Caco-2 (cell line): Measurements from ENCODE around the gene UGT1A3. TPM values are rescaled to one million over a fixed set of nuclear protein-coding genes. Genes with fewer than 3 reads are reported as not detected.

Source experiments
- BruUV-seq: library from RNA; stranded (reverse); fragments of 400-500 nt; replicated peaks from 2 replicates; lab custom pipeline; 2021; lab: Mats Ljungman, UMichigan
- CTCF ChIA-PET: fragments of 300-600 bp; sonication (Branson Sonifier 250); formaldehyde crosslinking; loops from one replicate; lab custom pipeline; 2022; ENCODE audit warnings: antibody characterized with exemption; lab: Charles Lee
- POLR2A ChIA-PET: fragments of 300-600 bp; sonication (Branson Sonifier 250); formaldehyde crosslinking; loops from one replicate; lab custom pipeline; 2022; ENCODE audit warnings: antibody characterized with exemption; lab: Charles Lee
- DNase-seq, 2 experiments: peaks; one replicate each; pipeline versions ENCODE4 v3.0.0 to v3.0.0-alpha.2; 2020 to 2022
- H3K27me3 ChIP-seq: replicated peaks from 2 replicates; pipeline ENCODE4 v1.6.0; 2011; ENCODE audit warnings: low read length; ENCODE audit not compliant: control insufficient read depth, insufficient read depth
- H3K36me3 ChIP-seq: 2 replicates; pipeline ENCODE4 v1.5.1; 2011; ENCODE audit warnings: low read length; ENCODE audit not compliant: control insufficient read depth, insufficient read depth
- H3K4me1 ChIP-seq: fragments of 250-450 bp; sonication (Bioruptor Pico); 2 replicates; pipeline ENCODE4 v1.5.1; 2020; ENCODE audit warnings: mild to moderate bottlenecking
- H3K4me3 ChIP-seq: 2 replicates; pipeline ENCODE4 v1.5.1; 2011; ENCODE audit warnings: low read depth, mild to moderate bottlenecking, control low read depth, low read length
- H3K9me3 ChIP-seq: fragments of 250-450 bp; sonication (Bioruptor Pico); 2 replicates; pipeline ENCODE4 v1.5.1; 2020; ENCODE audit warnings: mild to moderate bottlenecking, moderate library complexity
- H3K27ac Mint-ChIP-seq: one replicate; pipeline ENCODE4 v1.8.0; 2022; ENCODE audit warnings: mixed read lengths; ENCODE audit not compliant: unreplicated experiment
- H3K27me3 Mint-ChIP-seq: one replicate; pipeline ENCODE4 v1.8.0; 2022; ENCODE audit warnings: mixed read lengths; ENCODE audit not compliant: insufficient read depth, unreplicated experiment
- H3K36me3 Mint-ChIP-seq: one replicate; pipeline ENCODE4 v1.8.0; 2022; ENCODE audit warnings: mild to moderate bottlenecking, mixed read lengths; ENCODE audit not compliant: insufficient read depth, unreplicated experiment
- H3K4me1 Mint-ChIP-seq: one replicate; pipeline ENCODE4 v1.8.0; 2022; ENCODE audit warnings: low read depth, mixed read lengths; ENCODE audit not compliant: unreplicated experiment
- H3K4me3 Mint-ChIP-seq: one replicate; pipeline ENCODE4 v1.8.0; 2022; ENCODE audit warnings: mild to moderate bottlenecking, moderate library complexity, mixed read lengths; ENCODE audit not compliant: unreplicated experiment
- H3K9me3 Mint-ChIP-seq: one replicate; pipeline ENCODE4 v1.8.0; 2022; ENCODE audit warnings: mixed read lengths; ENCODE audit not compliant: unreplicated experiment
- CTCF ChIP-seq, 2 experiments: fragments of 200-600 bp in 1 of 2; IDR thresholded peaks; 1 replicate in 1 of 2; 2 replicates in 1 of 2; pipeline versions ENCODE4 v1.5.1 to v1.8.0; 2011 to 2022; ENCODE audit warnings: antibody characterized with exemption in 1 of 2, control low read depth in 1 of 2, inconsistent platforms in 1 of 2, low read depth in 1 of 2, low read length in 1 of 2, mild to moderate bottlenecking in 1 of 2, moderate library complexity in 1 of 2; ENCODE audit not compliant: insufficient read depth in 1 of 2, severe bottlenecking in 1 of 2, unreplicated experiment in 1 of 2
- intact Hi-C: fragments of 100-400 bp; cut with micrococcal nuclease; formaldehyde crosslinking; loops from one replicate; pipeline ENCODE4 v1.10.0; 2022; ENCODE audit not compliant: unreplicated experiment
- total RNA-seq: library from RNA; stranded (reverse); gene quantifications from 2 replicates; pipeline ENCODE4 v1.2.3, GENCODE V29; 2022

Gene UGT1A3
- total RNA-seq, 1 experiment from 2014 or later = 0.64 TPM

GRCh38 chr2:233801357-233802131 is 72.7 kb downstream of the UGT1A3 start:
- Mint-ChIP-seq H3K36me3 (no peaks in the 10 kb centered on the region), H3K9me3 (no peaks in the 10 kb centered on the region), H3K27ac (no peak overlapping the region), H3K27me3 (no peaks in the 10 kb centered on the region), H3K4me3 (no peak overlapping the region), H3K4me1 (no peaks in the 10 kb centered on the region)
- no peaks in the 10 kb centered on the region for H3K36me3 ChIP-seq
- H3K9me3 ChIP-seq = no peaks in the 10 kb centered on the region
- TF ChIP-seq CTCF (IDR thresholded peaks at IDR 0.05; ENCODE audit: insufficient read depth in 1 of 2, low read depth in 1 of 2, low read length in 1 of 2, severe bottlenecking in 1 of 2, unreplicated experiment in 1 of 2) = no peak
- H3K4me1 ChIP-seq = no peaks in the 10 kb centered on the region
- POLR2A ChIA-PET = no interaction called here
- no peak for DNase-seq
- CTCF ChIA-PET = no interaction called here
- no peaks in the 10 kb centered on the region for H3K27me3 ChIP-seq
- H3K4me3 ChIP-seq = no peak overlapping the region
- no TSS peak for BruUV-seq
- intact Hi-C loops = no loop called here

DNA sequence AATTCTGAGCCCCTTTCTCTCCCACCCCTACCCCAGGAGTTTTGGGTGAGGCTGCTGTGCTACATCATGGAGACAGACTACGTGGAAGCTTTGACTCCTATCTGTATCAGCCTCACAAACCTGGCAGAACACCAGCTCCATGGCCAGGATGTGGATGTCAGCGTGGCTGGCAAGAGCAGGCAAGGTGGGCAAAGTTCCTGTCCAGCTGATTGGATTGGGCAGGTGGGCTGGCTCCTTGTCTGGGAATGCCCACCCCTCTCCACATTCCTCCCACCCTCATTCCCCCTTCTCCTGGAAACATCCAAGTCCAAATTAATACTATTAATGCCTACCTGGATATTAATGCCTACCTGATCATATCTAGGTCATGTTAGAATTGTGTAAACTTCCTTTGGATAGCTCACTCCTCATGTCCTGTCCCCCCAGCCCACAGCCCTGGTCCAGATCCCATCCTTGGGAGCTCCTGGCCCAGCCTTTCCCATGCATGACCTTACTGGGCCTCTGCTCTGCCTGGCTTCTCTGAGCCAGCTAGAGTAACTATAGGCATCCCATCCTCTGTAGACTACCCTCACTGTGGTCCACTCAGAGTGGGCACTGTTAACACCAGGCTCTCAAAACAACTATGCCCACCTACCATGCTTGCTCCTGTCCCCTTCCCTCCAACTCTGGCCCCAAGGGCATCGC is 73.4 kb downstream of the UGT1A3 start:
- no TSS peak for BruUV-seq

More for the DNA sequence above, 73.4 kb downstream of the UGT1A3 start:
- ChIA-PET CTCF (no interaction called here), POLR2A (no interaction called here)
- H3K27ac Mint-ChIP-seq = no peak overlapping the region
- Histone ChIP-seq H3K4me1 (no peaks in the 10 kb centered on the region), H3K36me3 (no peaks in the 10 kb centered on the region), H3K4me3 (no peak overlapping the region), H3K27me3 (no peaks in the 10 kb centered on the region), H3K9me3 (no peaks in the 10 kb centered on the region)
- no peak overlapping the region for H3K4me3 Mint-ChIP-seq
- no peaks in the 10 kb centered on the region for H3K36me3 Mint-ChIP-seq
- DNase-seq = no peak
- intact Hi-C loops = no loop called here
- TF ChIP-seq CTCF (IDR thresholded peaks at IDR 0.05; ENCODE audit: insufficient read depth in 1 of 2, low read depth in 1 of 2, low read length in 1 of 2, severe bottlenecking in 1 of 2, unreplicated experiment in 1 of 2) = no peak
- H3K4me1 Mint-ChIP-seq = no peaks in the 10 kb centered on the region
- H3K9me3 Mint-ChIP-seq = no peaks in the 10 kb centered on the region
- no peaks in the 10 kb centered on the region for H3K27me3 Mint-ChIP-seq
